Measurements from ENCODE around the gene ABCC3.

DNA sequence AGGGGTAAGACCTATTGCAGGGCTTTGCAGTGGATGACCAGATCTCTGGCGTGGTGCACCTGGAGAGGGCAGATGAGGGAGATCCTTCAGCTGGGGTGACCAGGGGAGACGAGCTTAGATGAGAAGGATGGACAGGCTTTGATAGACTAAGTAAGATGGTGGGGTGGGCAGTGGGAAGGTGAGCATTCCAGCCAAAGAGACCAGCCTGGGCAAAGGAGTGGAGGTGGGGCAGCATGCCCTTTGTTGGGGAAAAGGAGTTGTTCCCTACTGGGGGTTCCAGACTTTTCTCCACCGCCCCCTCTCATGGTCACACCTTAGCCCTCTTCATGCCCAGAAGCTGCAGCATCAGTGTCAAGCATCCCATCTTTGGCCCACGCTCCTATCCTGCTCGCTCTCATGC, 45.4 kb downstream of the ABCC3 start:
- TF ChIP-seq EP300 (IDR thresholded peaks at IDR 0.05) (no peak), CTCF (IDR thresholded peaks at IDR 0.05) (no peak), POLR2AphosphoS5 (IDR thresholded peaks at IDR 0.05) (no peak), POLR2A (IDR thresholded peaks at IDR 0.05) (no peak)

All from stomach (tissue), 4 donors.